Stimulated activated CD4-positive, alpha-beta T cell treated with anti-CD3 and anti-CD28 coated beads, TNF-alpha, amount 100 ng/mL, for 24 hours (primary cell): Measurements from ENCODE around the gene SLC12A9.
"Not testable (repeated sequence)": the region's sequence is repeated elsewhere in the genome, so short reads cannot be mapped to it uniquely, and the experiment has no call there.

Source experiments
- DNase-seq, 3 experiments: peaks; one replicate each; pipeline ENCODE4 v3.0.0-alpha.2; 2020; ENCODE audit warnings: low read depth in 3 of 3

SLC12A9 gene

DNA sequence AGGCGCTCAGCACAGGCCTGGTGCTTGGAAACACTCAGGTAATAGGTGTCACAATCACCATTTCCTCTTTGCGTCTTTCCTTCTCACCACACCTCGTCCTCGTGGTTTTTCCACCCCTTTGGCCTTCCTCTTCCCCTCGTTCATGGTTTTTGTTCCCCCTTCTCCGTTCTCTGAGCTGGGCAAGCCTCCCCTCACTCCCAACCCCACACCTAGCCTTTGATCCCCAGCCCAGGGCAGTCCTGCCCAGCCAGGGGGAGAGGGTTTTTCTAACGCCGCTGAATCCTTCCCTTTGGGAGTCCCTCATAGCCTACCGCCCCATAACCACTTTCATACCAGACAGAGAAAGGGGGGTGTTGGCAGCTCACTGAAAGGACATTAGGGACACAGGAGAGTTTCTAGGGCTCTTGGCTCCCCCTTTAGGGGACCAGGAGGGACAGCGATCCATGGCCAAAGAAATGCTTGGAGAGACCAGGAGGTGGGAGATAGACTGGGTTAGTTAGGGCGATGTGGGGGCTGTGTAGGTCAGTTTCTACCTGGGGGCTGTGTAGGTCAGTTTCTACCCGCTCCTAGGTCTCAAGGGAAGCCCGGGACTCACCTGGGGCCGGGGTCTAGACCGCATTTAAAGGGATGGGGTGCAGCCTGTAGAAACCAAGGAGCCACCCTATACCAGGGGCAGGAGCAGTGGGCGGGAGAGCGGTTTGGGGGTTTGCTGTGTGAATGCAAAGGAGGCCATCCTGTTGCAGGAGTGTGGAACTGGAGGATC lies 26.6 kb upstream of the SLC12A9 start:
- no peak for DNase-seq

DNA sequence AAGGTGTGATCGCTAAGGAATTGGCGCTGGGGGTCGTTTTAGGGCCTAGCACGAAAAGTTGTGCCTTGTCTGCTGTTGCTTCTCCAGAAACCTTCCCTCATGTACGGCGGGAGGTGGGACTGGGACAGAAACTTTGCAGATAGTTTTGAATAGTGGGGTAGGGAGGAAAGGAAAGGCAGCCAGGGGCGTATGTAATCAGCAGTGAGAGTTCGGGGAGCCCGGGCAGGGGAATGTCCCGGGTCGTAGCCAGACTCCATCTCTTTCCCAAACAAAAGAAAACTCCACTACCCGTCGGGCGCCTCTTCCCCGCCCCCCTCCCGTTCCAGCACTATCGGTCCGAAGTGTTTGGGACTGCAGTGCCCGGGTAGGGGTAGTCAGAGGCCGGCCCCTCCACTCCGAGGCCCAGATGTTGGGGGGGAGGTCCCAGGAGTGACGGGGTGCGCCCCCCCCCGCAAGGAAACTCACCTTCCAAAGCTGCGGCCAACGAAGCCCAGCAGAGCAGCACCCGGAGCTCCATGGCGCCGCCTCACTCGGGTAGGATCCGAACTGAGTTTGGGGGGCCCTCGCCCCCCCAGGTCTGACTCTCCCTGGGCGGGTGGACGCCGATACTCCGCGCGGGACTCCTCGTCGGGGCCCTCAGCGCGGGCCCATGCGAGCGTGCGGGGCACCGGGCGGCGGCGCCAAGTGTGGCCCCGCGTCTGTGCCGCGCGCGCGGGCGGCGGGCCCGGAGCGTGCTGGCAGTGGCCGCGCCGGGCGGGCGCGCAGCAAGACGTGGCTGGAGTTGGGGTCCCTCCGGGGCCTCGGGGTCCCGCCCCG lies 25.8 kb upstream of the SLC12A9 start:
- no peak for DNase-seq

DNA sequence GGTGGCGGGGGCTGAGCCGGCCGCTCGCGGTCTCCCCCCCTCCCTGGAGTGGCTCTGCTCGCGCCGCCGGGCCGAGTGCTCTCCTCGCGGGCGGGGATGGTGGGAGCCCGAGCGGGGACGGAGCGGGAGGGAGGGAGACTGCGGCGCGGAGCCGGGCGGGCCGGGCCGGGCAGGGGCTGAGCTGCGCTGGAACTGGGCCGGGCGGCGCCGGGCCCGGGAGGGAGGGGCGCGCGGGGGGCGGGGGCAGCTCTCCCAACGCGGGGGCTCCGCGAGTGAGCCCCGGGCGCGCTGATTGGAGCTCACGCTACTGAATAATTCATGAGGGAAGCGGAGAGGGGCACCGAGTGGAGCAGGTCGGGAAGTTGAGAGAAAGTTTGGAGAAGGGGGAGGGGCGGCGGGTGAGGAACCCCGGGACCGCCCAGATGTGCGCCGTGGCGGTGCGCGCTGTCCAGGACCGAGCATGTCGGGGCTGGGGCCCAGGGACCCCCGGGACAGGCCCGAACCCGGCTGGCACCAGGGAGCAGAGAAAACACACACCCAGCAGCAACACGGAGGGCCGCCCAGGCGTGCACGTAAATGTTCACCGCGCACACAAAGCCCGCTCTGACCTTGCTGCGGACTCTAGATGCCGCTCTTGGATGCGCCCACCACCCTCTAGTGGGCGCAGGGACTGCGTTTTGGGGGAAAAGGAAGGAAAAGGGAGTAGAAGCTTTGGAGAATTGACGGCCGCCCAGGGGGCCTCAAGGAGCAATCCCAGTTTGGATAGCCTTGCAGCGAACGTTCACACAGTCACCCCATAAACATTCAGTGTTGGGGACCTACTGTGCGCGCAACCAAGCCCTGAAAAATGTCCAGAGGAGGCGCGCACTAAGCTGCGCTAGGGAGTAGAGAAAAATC lies 24.9 kb upstream of the SLC12A9 start, which contains the start of gene EPHB4:
Gene EPHB4, minus strand, starts transcription at position 194 of the 897 bp plus-strand sequence. CDS start 493 bp downstream, outside the sequence.
- DNase-seq = no peak

DNA sequence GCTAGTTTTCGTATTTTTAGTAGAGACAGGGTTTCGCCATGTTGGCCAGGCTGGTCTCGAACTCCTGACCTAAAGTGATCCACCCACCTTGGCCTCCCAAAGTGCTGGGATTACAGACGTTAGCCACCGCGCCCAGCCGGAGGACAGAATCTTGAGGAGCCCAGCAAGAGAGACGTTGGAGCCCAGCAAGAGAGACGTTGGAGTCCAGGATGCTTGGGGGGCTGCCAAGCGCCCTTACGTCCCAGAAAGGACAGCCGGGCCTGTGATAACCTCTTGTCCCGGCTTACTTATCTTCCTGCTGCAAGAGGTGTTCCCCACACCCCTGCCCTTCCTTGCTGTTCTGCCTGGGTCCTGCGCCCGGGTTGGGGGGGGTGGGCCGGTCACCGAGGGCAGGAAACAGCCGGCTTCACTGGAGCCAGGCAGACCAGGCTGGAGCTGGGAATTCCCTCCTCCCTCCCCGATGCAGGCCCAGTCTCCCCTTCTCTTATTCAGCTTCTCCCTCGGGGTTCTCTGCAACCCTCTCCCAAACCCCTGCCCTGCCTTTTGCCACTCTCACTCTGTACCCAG lies 23.3 kb upstream of the SLC12A9 start:
- DNase-seq = no peak

- DNase-seq = no peak
These were observed 22.1 kb upstream of the SLC12A9 start for GRCh38 chr7:100830396-100830795.

GRCh38 chr7:100832281-100832633 lies 20.3 kb upstream of the SLC12A9 start:
- DNase-seq = no peak

DNA sequence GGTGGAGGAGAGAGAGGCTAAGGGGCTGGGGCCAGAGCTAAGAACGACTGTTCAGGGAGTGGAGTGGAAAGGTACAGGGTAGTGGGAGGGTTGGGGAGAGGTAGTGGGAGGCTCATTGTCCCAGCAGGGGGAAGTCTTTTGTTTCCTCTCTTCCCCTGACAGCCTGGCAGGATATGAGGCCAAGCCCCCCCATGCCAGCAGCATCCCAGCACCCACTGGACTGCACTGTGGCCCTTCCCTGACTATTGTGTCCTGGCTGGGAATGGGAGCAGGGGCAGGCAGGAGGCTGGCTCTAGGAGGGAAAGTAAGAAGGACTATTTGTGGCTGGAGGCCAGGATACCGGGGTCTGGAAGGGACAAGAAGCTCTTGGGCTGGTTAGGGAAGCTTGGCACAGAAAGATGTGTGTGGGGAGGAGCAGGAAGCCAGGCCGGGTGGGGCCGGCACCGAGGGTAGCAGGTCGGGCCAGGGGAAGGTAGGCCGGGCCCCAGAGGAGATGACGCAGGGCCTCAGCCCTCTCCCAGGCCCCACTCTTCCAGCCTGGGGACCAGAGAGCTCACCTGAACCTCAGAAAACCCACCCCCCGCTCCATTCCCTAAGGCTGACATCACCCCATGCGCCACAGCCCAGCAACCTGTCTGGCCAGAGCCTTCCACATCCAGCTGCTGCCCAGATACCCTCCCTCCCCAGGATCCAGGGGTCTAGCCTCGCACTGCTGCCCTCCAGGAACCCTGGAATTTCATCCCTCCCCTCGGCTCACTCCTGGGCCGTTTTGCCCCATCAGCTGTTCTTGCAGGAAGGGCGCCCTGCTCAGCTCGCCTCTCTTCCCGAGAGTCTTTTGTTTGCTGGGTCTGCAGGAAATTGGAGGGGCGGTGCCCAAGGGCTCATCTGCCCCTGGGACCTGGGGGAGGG lies 16.4 kb upstream of the SLC12A9 start:
- DNase-seq = no peak

DNA sequence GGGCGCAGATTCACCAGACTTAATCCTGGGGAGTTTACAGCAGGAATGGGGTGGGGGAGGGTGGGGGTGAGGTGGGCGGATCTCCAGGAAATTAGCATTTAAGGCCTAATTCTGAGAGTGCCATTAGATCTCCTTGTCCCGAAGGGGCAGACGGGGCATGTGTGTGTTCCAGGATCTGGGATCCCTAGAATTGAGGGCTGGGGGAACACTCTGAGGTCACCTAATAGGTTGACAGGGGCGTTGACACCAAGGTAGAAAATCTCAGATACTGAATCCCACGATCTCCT lies 15.8 kb upstream of the SLC12A9 start:
- DNase-seq = no peak

DNA sequence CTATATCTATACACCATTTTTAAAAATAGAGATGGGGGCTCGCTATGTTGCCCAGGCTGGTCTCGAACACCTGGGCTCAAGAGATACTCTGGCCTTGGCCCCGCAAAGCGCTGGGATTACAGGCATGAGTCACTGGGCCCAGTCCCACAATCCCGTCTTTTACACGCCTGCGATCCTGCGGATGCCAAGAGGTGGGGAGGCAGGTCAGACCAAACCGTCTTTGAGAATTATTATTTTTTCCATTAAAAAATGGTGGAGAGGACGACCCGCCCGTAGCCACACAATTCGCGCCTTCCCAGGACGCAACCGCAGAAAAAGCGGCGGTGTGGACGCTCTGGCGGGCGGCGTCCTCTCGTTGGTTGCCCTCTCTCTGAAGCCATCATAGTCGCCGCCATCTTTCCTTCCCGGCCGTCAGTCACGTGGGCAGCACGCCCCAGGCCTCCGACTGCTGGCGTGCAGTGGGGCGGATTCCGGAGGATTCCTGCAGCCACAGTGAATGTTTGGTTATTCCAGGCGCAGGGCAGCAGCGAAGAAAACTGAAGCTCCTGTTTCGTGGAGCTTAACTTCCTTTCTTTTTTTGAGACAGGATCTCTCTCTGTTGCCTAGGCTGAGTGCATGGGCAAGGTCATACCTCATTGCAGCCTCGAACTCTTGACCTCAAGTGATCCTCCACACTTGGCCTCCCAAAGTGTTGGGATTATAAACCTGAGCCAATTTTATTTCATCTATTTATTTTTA lies 15.2 kb upstream of the SLC12A9 start:
- peak; percentile 64 to 80 (median 64) for DNase-seq

- DNase-seq = no peak
These were observed 13.2 kb upstream of the SLC12A9 start for GRCh38 chr7:100839361-100839760.

GRCh38 chr7:100840470-100841100 lies 11.9 kb upstream of the SLC12A9 start:
- DNase-seq = no peak

GRCh38 chr7:100847360-100847759 lies 5.2 kb upstream of the SLC12A9 start:
- no peak for DNase-seq

DNA sequence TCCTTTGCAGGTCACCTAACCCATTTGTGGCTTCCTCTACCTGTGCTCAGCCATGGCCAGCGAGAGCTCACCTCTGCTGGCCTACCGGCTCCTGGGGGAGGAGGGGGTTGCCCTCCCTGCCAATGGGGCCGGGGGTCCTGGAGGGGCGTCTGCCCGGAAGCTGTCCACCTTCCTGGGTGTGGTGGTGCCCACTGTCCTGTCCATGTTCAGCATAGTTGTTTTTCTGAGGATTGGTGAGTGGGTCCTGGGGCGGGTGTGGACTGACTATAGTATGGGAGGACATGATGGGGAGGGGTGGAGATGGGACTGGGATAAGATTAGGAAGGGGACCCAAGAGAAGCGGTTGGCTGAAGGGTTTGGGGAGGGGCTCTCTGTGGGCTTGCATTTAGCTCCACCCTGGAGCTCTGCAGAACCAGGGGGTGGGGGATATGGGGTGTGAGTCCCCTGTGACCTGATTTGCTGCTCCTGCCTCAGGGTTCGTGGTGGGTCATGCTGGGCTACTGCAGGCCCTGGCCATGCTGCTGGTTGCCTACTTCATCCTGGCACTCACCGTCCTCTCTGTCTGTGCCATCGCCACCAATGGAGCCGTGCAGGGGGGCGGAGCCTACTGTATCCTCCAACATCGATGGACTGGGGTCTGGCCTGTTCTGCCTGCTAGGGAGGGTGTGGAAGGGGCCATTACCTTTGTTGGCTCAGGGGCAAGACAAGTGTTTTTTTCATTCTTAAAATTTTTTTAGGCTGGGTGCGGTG lies 1.8 kb downstream of the SLC12A9 start:
- no peak for DNase-seq

DNA sequence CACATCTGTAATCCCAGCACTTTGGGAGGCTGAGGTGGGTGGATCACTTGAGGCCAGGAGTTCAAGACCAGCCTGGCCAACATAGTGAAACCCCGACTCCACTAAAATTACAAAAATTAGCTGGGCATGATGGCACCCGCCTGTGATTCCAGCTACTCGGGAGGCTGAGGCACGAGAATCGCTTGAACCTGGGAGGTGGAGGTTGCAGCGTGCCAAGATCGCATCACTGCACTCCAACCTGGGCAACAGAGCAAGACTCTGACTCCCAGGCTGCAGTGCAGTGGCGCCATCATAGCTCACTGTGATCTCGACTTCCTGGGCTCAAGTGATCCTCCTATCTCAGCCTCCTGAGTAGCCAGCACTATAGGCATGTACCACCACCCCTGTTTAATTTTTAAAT lies 2.4 kb downstream of the SLC12A9 start:
- not testable (repeated sequence) for DNase-seq

DNA sequence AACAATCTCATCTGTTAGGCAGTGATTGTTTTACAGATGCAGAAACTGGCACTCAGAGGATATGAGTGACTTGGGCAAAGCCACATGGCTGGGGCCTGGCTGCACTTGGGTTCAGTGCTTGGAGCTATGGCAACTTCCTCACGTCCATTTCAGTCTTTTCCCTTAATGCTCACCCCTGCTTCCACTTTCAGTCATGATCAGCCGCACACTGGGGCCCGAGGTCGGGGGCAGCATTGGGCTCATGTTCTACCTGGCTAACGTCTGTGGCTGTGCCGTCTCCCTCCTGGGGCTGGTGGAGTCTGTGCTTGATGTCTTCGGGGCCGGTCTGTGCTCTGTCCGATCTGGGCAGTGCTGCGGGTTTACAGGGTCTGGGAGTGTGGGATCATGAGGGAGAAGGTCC lies 3.0 kb downstream of the SLC12A9 start:
- no peak for DNase-seq

- no peak for DNase-seq
These were observed 4.4 kb downstream of the SLC12A9 start for GRCh38 chr7:100856871-100857282.

GRCh38 chr7:100859856-100860255 lies 7.3 kb downstream of the SLC12A9 start:
- DNase-seq = no peak

- no peak for DNase-seq
These were observed 8.4 kb downstream of the SLC12A9 start for GRCh38 chr7:100860702-100861615.
